HG02678 (cell line): ENCODE data around the gene BCR.

Experiments
- ATAC-seq: cut with Tn5 transposase; IDR thresholded peaks from one replicate; pipeline ENCODE4 v1.9.1; 2021; ENCODE audit warnings: mild to moderate bottlenecking, moderate library complexity; ENCODE audit not compliant: unreplicated experiment

Gene BCR

DNA sequence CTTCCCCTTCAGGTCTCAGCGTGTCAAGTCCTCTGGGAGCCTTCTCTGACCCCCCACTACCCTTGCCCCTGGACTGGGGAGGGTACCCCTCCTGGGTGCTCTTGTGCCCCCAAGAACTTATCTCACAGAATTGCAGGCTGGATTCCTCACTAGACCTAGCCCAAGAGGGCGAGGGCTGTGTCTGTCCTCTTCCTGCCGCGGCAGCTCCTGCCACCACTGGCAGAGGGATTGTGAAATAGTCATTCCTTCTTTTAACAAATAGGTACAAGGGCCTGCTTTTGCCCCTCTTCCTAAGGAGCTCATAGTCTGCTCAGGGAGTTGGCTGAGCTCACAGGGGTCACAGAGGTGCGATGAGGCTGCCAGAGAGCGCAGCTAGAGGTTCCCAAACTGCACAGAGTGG is 29.5 kb upstream of the BCR start:
- ATAC-seq, result no peak

DNA sequence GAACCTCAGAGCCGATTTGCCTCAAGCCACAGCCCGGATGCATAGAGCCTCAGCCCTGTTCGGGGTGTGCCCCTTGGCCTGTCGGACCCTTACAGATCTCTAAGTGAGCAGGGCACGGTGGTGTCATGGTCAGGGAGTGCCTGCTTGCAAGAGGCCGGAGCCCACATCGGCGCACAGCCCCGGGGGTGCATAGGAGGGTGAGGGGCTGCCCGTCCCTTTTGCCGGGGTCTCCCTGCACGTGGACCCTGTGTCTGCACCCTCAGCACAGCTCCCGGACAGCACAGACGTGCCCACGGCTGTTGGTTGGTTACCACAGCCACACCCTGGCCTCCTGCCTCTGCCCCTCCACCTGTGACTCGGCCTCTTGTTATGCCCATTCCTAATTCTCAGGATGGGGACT is 28.5 kb upstream of the BCR start:
- ATAC-seq, result no peak

DNA sequence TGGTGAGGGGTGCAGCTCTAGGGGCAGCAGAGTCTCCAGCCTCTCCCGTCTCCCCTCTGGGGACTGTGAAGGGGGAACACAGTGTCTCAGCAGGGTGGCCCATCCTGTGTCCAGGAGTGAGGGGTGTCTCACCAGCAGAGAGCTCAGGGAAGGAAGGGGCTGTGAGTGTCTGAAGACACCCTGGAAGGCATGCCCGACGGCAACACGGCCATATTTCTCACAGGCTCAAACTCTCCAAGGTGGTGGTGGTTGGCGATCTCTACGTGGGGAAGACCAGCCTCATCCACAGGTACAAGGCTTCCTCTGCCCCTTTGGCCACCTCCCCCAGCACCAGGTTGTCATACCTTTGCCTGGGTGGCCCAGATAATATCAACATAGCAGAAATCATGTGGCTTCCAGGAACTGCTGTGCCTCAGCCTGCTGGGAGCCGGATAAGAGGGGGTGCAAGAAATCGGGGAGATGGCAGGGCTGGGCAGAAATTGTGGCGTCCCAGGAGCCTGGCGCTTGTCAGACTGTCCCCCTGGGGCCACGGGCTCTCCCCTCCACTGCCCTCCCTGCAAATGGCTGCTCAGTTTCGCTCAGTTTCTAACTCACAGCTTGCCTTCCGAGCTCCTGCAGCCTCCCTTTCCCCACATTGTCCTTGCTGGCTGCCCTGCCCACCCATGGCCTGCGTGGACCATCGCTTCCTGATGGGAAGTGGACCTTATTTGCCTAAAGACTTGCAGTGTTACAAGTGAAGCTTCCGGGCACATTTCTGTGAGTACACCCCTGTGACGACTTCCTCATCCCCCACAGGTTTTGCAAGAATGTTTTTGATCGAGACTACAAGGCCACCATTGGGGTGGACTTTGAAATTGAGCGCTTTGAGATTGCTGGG is 27.8 kb upstream of the BCR start:
- no peak for ATAC-seq

DNA sequence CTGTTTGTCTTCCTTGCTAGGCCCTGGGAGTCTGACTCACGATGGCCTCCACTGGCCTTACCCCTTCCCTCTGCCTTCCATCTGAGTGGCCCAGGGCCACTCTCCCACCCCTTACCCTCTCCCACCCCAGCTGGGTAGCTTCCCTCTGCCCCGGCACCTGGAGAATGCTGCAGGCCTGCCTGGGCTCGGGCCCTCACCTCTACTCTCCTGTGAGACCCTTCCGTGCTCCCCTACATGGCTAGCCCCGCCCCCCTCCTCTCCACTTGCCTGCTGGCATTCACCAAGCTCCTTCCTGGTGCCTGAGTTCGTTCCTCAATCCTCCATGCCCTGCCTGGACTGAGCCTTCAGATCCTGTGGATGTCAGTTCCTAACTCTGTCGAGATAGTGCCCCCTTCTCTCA is 26.3 kb upstream of the BCR start:
- ATAC-seq, result no peak

DNA sequence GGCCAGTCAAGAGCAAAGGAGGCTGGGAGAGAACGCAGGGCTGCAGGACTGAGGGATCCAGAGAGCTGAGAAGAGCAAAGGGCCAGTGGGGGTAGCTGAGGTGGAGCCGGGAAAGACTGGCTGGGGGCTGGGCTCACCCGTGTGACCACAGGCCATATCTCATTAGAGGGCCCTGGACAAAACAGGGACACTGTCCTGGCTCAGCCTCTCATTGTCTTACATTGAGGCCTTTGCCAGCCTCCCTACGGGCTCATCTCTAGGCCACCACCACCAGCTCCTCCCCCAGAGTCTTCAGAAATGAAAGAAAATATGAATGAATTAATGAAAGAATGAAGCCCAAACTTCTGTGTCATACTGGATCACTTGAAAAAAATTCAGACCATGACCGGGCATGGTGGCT is 25.8 kb upstream of the BCR start:
- ATAC-seq, result no peak

DNA sequence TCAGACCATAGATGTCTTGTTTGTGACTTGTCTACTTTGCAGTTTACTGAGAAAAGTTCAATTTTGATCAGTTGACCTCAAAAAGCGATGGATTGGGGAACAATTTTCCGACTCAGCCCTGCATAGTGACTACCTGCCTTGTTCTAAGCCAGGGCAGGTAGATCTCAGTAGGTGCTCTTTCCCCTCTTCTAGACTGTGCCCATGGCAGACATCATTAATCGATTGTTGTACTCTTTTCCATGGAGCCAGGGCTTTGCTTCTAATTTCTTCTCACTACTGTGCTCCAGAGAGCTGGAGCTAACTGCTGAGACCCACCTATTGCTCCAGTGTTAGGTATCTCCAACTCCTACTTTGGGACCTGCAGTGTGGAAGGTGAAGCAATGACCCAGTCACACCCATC is 25.2 kb upstream of the BCR start:
- ATAC-seq, result no peak

DNA sequence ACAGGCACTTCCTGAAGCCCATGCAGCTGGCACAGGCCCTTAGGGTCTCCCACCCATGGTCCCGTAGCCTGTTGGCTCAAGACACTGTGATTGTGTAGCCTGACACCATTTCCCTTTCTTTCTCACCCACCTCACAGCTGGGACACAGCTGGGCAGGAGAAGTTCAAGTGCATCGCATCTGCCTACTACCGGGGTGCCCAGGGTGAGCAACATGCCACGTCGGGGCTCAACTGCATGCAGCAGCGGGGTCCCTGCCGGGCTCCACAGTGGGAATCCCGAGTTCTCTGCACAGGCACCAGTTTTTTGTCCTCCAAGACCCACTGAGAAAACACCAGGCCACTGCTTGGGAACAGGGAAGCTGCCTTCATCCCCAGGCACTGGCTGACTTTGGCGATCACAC is 24.5 kb upstream of the BCR start:
- no peak for ATAC-seq

DNA sequence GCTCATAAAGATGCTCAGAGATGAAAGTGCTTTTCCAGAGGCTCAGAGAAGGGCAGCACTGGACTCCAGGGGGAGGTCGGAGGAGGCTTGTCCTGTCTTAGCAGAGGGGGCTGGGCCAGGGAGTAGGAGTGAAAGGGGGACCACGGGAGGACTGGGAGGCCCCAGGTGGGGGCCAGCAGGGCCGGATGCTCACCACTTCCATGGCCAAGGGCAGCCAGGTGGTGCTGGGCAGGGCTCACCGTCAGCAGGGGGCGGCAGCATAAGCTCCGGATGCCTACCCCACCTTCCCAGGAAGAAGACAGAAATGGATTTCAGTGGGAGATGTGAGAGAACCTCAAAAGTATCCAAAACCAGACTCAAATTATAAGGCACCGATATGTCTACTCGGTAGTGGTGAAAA is 24.0 kb upstream of the BCR start:
- no peak for ATAC-seq

DNA sequence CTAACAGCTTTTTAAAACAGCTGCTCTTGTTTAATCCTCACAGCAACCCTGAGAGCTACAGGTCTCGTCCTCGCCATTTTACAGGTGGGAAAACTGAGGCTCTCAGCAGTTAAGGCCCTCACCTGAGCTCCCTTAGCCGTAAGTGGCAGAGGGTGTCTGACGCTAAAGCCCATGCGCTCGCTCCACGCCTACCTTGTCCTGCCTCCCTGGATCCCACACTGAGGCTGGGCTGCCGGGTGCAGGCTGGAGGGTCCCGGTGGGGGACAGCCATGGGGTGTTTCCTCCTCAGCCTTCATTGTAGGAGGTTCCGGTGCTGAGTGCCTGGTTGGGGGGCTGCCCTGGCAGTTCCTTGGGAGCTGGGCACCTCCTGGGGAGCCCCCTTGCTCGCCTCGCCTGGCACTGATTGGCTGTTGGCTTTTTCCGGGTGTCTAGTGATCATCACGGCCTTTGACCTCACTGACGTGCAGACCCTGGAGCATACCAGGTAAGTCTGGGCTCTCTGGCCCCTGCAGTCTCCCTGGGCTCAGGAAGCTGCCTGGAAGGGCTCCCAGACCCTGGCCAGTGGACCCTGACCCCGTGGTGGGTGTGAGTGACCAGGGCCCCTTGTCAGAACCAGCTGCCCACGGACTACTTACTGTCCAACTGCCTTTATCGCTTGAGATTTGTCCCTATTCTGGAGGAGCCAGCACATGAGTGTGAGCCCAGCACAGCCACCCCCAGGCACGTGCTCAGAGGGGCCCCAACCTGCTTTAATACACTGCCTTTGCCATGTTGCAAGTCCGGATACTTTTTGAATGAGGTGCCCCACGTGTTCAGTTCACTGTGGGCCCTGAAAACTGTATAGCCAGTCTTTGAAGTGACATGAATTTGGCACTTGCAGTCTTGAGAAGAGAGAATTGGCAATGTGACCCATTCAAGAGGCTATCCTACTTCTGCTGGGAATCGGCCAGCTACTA is 22.5 kb upstream of the BCR start:
- ATAC-seq, result no peak

DNA sequence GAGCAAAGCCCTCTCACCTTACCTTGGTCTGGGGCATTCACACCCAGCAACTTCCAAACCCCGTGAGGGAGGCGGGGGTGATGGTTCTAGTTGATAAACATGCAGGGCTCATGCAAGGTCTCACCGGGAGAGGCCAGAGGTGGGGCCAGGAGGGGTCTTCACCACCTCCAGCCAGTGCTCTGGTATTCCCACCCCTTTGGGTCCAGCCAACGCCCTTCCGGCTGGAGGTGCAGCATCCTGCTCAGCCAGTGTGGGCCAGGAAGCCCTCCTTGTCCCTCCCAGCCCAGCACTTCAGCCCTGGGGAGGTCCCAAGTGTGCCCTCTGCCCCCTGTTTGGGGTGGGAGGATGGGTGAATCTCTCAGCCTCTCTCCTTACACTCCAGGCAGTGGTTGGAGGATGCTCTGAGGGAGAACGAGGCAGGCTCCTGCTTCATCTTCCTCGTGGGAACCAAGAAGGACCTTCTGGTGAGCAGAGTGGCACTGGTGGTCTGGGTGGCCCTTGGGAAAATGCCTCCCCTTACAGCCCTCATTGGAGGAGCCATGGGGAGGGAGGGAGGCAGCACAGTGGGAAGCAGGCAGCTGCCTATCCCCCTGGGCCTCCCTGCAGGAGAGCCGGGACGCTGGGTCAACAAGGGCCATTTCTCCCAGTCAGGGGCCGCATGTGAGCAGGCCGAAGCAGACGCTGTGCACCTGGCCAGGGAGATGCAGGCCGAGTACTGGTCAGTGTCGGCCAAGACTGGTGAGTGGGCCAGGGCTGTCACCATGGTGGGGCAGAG is 21.6 kb upstream of the BCR start:
- ATAC-seq, result no peak

DNA sequence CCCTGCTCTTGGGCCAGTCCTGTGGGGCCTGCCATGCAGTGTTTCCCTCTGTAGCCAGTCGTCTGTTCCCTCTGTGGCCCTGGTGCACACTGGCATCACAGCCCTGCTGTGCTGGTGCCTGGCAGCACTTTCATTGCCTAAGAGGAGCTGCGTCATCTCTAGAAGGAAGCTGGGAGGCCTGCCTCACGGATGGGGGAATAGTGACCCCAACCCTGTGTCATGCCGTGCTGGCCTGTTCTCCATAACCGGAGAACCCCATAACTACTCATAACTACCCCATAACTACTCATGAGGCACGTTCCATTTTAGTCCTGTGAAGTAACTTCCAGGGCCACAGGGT is 21.0 kb upstream of the BCR start:
- ATAC-seq, result no peak

DNA sequence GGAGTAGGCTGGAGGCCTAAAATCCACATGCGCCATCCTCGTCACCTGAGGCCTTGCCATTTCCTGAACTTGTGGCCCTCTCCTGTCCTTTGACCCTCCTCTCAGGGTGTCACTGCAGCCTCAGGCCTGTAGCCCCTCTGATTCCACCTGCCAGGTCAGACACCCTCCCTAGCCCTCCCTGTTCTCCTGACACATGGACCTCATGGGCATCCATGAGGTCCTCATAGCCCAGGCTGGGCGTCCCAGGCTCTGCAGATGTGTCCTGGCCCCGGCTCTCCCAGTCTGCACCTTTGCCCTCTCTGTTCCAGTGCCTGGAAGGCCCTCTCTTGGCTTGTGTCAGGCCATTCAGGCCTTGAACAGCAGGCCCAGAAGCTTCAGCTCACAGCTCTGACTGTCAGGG is 19.3 kb upstream of the BCR start:
- ATAC-seq, result no peak

DNA sequence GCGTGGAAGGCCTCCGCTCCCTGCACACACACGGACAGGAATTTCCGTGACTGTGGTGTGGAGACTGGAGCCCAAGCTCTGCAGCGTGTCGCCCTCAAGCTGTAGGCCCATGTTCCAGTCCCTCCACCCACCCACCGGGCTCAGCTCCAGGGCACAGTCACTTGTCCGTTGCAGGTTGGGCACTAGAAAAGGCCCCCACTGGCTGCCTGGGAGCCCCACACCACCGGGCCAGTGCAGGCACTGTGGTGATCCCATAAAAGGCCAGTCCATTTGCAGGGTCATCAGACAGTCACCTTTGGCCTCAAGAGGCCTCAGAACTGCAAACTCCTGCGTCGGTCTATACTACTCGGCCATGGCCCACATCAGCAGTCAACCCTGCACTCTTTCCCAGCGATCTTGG is 18.7 kb upstream of the BCR start:
- no peak for ATAC-seq

DNA sequence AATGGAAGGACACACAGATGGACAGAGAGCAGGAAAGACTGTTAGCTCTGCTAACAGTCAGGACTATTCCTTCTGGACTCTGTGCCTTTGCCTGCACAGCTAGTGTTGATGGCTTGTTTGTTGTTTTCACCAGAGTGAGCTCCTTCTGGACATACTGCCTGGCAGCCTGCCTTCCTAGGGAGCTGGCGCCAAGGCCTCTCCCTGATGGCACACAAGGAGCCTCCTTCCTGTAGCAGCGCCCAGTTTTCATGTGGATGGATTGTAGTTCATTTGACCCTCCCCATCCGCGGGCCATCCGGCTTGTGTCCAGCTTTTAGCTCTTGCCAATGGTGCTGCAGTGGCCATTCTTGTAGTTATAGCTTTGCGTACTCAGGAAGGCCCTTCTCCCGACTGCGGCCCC is 16.6 kb upstream of the BCR start:
- ATAC-seq, result no peak

DNA sequence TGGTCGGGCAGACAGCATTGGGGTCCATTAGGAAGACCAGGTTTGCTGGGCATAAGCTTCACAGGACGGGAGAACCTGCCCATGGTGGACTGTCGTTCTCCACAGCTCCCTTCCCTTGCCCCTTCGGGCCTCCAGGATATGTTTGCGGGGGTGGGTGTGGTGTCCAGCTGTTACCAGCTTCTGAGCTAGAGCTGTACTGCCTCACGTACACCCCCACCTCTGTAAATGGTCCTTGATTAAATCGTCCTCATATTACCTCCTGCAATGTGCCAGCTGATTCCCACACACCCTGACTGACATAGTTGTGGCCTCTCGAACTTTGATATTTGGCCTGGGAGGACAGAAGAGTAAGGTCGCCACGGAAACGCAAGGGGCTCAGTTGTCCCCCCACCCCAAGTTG is 16.2 kb upstream of the BCR start:
- ATAC-seq, result no peak

DNA sequence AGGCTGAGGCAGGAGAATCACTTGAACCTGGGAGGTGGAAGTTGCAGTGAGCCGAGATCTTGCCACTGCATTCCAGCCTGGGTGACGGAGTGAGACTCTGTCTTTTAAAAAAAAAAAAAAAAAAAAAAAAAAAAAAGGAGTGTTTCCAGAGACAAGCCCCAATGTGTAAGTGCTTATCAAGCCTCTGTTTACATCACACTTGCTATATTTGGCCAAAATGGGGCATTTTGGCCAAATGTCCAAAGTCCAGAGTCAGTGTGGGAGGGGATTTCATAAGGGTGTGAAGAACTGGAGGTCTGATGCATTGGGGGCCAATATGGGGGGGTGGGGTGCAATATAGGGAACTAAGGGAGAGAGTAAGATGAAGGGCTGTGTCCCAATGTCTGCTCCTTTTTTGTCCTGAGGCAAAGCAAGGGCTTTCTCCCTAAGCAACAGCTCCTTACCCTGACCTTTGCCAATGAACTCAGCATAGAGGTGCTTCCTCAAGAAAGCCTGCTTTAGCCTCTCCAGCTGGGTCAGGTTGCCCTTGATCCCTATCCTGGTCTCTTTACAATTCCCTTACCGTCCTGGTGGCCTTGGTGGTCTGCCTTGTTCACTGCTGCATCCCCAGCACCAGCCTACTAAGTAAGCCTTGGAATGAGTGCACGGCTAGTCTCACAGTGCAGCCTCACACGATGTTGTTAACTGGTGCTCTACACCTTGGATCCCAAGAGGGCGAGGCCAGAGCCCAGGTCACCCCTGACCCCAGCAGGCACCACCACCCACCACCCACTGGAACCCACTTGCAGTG is 14.1 kb upstream of the BCR start:
- ATAC-seq, result no peak

DNA sequence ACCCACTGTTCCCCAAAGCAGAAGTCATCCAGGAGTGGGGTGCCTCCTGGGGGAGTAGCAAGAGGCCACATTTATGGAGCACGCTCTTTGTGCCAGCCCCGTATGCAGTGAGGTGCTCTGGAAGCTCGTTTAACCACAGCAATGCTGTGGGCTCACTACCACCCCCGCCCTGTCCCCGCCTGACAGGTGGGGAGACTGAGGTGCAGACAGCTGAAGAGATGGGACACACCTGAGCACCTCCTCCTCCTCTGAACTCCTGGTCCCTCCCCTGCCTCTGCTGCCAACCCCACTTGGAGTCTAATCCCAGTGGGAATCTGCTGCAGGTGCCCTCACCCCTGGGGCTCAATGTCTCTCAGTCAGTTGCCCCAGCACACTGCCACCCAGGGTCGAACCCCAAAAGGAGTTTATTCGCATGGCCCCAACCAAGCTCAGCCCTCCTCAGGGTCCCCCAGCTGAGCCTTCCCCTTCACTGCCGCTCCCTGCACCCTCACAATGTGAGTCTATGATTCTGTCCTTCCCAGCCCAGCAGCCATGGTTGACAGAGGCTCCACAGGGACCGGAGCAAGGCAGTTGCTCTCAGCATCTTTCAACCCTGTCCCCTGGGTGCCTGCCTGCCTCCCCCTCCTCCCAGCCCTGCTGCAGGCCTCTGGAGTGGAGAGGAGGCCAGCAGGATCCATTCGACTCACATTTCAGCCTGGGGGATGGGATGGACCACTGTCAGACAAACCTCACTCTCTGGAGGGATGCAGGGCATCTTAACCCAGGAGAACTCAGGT is 13.3 kb upstream of the BCR start:
- ATAC-seq, result no peak

DNA sequence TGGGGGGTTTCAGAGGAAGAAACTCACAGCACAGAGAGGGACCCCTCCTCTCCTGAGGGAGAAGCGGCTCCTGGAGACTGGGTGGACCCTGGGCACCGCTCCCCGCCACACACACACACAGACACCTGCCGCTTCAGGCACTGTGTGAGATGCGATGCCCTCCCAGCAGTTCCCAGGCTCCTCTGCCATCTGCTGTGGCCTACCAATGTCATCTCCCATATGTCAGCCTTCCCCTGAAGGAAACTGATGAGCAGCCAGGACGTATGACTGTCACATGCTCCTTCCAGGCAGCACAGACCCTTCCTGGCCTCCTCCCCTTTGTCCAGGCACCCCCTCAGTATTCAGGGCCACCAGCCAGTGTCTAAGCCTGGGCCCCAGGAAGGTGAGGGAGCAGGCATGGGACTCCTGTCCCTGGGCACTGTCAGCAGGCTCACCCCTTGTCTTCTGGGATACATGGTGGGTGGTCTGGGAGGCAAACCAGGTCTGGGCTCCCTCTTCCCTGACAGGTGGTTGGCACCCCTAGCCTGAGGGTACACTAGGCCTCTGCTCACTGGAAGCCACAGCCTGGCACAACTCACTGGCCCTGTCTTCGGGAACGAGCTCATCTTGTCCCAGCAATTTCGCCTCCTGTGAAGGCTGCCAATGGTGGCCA is 11.8 kb upstream of the BCR start:
- ATAC-seq, result no peak

DNA sequence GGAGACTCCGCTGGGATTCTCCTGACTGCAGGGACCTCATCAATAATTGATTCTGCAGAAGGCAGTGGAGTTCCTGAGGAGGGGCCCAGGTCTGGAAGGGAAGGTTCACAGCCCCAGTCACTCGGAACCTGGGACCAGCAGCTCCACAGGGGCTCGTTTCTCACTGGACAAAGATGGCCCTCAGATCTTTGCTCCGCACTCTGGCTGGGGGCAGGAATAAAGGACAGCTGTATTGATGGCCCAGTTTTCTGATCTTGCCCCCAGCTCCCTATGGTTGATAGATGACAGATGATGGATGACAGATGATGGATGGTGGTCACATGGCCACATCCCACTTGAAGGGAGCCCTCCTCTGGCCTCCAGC is 11.3 kb upstream of the BCR start:
- no peak for ATAC-seq
